Esophagus muscularis mucosa (tissue), 3 donors: ENCODE measurements around the gene REPS1.

Experiments used
- POLR2A ChIP-seq: fragments of 450-650 bp; IDR thresholded peaks from one replicate; pipeline ENCODE4 v1.6.1; 2017; ENCODE audit warnings: antibody characterized with exemption, moderate library complexity, mild to moderate bottlenecking, low read depth
- TF ChIP-seq, protein P1 (sequence below), 3 experiments: fragments of 200-600 bp in 2 of 3; fragments of 450-650 bp in 1 of 3; sonication (generic) in 2 of 3; IDR thresholded peaks; one replicate each; pipeline ENCODE4 v1.5.1; 2017 to 2019; ENCODE audit warnings: antibody characterized with exemption in 3 of 3, mild to moderate bottlenecking in 2 of 3, moderate library complexity in 1 of 3

DNA sequence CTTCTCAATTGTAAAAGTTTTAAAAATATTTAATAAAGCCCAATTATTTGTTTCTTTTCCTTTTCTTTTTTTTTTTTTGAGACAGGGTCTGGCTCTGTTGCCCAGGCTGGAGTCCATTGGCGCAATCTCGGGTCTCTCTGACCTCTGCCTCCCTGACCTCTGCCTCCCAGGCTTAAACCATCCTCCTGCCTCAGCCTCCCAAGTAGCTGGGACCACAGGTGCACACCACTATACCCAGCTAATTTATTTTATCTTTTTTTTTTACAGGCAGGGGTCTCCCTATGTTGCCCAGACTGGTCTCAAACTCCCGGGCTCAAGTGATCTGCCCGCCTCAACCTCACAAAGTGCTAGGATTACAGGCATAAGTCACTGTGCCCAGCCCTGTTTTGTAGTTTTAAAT is 9.8 kb downstream of the REPS1 start:
- TF ChIP-seq, protein P1, sequence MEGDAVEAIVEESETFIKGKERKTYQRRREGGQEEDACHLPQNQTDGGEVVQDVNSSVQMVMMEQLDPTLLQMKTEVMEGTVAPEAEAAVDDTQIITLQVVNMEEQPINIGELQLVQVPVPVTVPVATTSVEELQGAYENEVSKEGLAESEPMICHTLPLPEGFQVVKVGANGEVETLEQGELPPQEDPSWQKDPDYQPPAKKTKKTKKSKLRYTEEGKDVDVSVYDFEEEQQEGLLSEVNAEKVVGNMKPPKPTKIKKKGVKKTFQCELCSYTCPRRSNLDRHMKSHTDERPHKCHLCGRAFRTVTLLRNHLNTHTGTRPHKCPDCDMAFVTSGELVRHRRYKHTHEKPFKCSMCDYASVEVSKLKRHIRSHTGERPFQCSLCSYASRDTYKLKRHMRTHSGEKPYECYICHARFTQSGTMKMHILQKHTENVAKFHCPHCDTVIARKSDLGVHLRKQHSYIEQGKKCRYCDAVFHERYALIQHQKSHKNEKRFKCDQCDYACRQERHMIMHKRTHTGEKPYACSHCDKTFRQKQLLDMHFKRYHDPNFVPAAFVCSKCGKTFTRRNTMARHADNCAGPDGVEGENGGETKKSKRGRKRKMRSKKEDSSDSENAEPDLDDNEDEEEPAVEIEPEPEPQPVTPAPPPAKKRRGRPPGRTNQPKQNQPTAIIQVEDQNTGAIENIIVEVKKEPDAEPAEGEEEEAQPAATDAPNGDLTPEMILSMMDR (IDR thresholded peaks at IDR 0.05): no peak
- no peak for TF ChIP-seq POLR2A
